H1 (cell line): ENCODE results near the gene NLGN4Y. TPM values are rescaled to one million over a fixed set of nuclear protein-coding genes. Genes with fewer than 3 reads are reported as not detected.

Experiments
- BRCA1 ChIP-seq: IDR thresholded peaks from 2 replicates; pipeline ENCODE4 v1.6.1; 2012; ENCODE audit warnings: low read depth, low read length, improper control_type of control experiment
- CBX8 ChIP-seq: fragments of 300-800, 300-1000 bp; sonication (generic); IDR thresholded peaks from 2 replicates; pipeline ENCODE4 v1.7.1; 2016; ENCODE audit warnings: low read depth, low read length, borderline replicate concordance
- CREB1 ChIP-seq: IDR thresholded peaks from 2 replicates; pipeline ENCODE4 v1.6.1; 2012; ENCODE audit warnings: inconsistent platforms
- POLR2A ChIP-seq, 2 experiments: IDR thresholded peaks; 1 replicate in 1 of 2; 2 replicates in 1 of 2; pipeline ENCODE4 v1.6.1; 2011; ENCODE audit warnings: low read depth in 2 of 2, low read length in 2 of 2, mild to moderate bottlenecking in 2 of 2; ENCODE audit errors: control extremely low read depth in 1 of 2
- RNF2 ChIP-seq: fragments of 200-900, 300-1000 bp; sonication (generic); IDR thresholded peaks from 2 replicates; pipeline ENCODE4 v1.7.1; 2016; ENCODE audit warnings: borderline replicate concordance, low read depth, mild to moderate bottlenecking, antibody characterized with exemption, low read length; ENCODE audit not compliant: poor library complexity, severe bottlenecking; ENCODE audit errors: missing control alignments
- SIN3A ChIP-seq, 2 experiments: IDR thresholded peaks in 1 of 2; conservative IDR thresholded peaks in 1 of 2; 2 replicates each; pipeline ENCODE4 v1.6.1; 2011 to 2012; ENCODE audit warnings: low read length in 2 of 2, improper control_type of control experiment in 1 of 2, low read depth in 1 of 2, mild to moderate bottlenecking in 1 of 2
- SIRT6 ChIP-seq: IDR thresholded peaks from one replicate; pipeline ENCODE4 v1.7.1; 2012; ENCODE audit warnings: low read length, inconsistent platforms
- SP4 ChIP-seq: IDR thresholded peaks from 2 replicates; pipeline ENCODE4 v1.6.1; 2012; ENCODE audit warnings: low read length, inconsistent platforms
- YY1 ChIP-seq: IDR thresholded peaks from 2 replicates; pipeline ENCODE4 v1.6.1; 2011; ENCODE audit warnings: low read depth, mild to moderate bottlenecking, low read length
- polyA plus RNA-seq, 7 experiments: library from polyadenylated mRNA; depleted of rRNA in 3 of 7; stranded (reverse) in 5 of 7; unstranded in 2 of 7; fragments of >200 nt in 5 of 7; fragments of 200-250 nt in 2 of 7; gene quantifications; 1 replicate in 5 of 7; 2 replicates in 1 of 7; 4 replicates in 1 of 7; pipeline versions ENCODE4 v1.2.1 to v1.2.3, GENCODE V29; 2011 to 2013; ENCODE audit warnings: missing spikeins in 2 of 7, mixed read lengths in 2 of 7
- total RNA-seq: library from RNA; stranded (reverse); fragmentation: NEBNext Ultra II Directional; extraction: Animal tissue kit (Norgen Biotek cat#: 25700); gene quantifications from 2 replicates; pipeline ENCODE4 v1.2.1, GENCODE V29; 2021
- TF ChIP-seq, protein P1 (sequence below): fragments of 300-600 bp; sonication (generic); IDR thresholded peaks from 2 replicates; pipeline ENCODE4 v1.7.1; 2012; ENCODE audit warnings: low read length, moderate library complexity, mild to moderate bottlenecking, inconsistent platforms; ENCODE audit not compliant: insufficient replicate concordance
- TF ChIP-seq, protein P2 (sequence below): IDR thresholded peaks from 2 replicates; pipeline ENCODE4 v1.6.1; 2012; ENCODE audit warnings: inconsistent platforms

NLGN4Y gene
- total and polyA plus RNA-seq, 2 of the 8 experiments (the other 6 are each of a cell fraction or from before 2014, with no cell fraction given): 35.7 to 51.3 TPM

DNA sequence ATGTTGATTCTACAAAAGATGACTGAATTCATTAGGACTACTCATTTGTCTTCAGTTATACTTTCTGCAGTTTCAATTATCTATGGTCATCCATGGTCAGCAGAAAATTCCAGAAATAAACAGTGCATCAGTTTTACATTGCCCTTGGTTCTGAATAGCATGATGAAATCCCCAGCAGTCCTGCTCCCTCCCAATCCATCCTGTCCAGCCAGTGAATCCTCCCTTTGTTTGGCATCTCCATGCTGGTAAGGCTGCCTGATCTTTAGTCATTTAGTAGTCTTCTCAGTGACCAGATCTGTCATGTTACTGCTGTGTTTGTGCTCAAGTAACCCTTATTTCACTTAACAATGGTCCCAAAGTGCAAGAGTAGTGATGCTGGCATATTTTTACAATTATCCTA is 239.3 kb downstream of the NLGN4Y start (continued):
- TF ChIP-seq, protein P1, sequence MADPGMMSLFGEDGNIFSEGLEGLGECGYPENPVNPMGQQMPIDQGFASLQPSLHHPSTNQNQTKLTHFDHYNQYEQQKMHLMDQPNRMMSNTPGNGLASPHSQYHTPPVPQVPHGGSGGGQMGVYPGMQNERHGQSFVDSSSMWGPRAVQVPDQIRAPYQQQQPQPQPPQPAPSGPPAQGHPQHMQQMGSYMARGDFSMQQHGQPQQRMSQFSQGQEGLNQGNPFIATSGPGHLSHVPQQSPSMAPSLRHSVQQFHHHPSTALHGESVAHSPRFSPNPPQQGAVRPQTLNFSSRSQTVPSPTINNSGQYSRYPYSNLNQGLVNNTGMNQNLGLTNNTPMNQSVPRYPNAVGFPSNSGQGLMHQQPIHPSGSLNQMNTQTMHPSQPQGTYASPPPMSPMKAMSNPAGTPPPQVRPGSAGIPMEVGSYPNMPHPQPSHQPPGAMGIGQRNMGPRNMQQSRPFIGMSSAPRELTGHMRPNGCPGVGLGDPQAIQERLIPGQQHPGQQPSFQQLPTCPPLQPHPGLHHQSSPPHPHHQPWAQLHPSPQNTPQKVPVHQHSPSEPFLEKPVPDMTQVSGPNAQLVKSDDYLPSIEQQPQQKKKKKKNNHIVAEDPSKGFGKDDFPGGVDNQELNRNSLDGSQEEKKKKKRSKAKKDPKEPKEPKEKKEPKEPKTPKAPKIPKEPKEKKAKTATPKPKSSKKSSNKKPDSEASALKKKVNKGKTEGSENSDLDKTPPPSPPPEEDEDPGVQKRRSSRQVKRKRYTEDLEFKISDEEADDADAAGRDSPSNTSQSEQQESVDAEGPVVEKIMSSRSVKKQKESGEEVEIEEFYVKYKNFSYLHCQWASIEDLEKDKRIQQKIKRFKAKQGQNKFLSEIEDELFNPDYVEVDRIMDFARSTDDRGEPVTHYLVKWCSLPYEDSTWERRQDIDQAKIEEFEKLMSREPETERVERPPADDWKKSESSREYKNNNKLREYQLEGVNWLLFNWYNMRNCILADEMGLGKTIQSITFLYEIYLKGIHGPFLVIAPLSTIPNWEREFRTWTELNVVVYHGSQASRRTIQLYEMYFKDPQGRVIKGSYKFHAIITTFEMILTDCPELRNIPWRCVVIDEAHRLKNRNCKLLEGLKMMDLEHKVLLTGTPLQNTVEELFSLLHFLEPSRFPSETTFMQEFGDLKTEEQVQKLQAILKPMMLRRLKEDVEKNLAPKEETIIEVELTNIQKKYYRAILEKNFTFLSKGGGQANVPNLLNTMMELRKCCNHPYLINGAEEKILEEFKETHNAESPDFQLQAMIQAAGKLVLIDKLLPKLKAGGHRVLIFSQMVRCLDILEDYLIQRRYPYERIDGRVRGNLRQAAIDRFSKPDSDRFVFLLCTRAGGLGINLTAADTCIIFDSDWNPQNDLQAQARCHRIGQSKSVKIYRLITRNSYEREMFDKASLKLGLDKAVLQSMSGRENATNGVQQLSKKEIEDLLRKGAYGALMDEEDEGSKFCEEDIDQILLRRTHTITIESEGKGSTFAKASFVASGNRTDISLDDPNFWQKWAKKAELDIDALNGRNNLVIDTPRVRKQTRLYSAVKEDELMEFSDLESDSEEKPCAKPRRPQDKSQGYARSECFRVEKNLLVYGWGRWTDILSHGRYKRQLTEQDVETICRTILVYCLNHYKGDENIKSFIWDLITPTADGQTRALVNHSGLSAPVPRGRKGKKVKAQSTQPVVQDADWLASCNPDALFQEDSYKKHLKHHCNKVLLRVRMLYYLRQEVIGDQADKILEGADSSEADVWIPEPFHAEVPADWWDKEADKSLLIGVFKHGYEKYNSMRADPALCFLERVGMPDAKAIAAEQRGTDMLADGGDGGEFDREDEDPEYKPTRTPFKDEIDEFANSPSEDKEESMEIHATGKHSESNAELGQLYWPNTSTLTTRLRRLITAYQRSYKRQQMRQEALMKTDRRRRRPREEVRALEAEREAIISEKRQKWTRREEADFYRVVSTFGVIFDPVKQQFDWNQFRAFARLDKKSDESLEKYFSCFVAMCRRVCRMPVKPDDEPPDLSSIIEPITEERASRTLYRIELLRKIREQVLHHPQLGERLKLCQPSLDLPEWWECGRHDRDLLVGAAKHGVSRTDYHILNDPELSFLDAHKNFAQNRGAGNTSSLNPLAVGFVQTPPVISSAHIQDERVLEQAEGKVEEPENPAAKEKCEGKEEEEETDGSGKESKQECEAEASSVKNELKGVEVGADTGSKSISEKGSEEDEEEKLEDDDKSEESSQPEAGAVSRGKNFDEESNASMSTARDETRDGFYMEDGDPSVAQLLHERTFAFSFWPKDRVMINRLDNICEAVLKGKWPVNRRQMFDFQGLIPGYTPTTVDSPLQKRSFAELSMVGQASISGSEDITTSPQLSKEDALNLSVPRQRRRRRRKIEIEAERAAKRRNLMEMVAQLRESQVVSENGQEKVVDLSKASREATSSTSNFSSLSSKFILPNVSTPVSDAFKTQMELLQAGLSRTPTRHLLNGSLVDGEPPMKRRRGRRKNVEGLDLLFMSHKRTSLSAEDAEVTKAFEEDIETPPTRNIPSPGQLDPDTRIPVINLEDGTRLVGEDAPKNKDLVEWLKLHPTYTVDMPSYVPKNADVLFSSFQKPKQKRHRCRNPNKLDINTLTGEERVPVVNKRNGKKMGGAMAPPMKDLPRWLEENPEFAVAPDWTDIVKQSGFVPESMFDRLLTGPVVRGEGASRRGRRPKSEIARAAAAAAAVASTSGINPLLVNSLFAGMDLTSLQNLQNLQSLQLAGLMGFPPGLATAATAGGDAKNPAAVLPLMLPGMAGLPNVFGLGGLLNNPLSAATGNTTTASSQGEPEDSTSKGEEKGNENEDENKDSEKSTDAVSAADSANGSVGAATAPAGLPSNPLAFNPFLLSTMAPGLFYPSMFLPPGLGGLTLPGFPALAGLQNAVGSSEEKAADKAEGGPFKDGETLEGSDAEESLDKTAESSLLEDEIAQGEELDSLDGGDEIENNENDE: no peak
- TF ChIP-seq SP4 (no peak), POLR2A (IDR thresholded peaks at IDR 0.05; ENCODE audit: control extremely low read depth in 1 of 2, low read depth in 2 of 2, low read length in 2 of 2) (no peak), RNF2 (no peak), SIRT6 (no peak), YY1 (no peak), CBX8 (no peak), BRCA1 (no peak), CREB1 (no peak), SIN3A (conservative IDR thresholded peaks at IDR 0.05 in 1 of 2, IDR thresholded peaks at IDR 0.05 in 1 of 2; ENCODE audit: low read depth in 1 of 2, low read length in 2 of 2) (no peak)
- TF ChIP-seq, protein P2, sequence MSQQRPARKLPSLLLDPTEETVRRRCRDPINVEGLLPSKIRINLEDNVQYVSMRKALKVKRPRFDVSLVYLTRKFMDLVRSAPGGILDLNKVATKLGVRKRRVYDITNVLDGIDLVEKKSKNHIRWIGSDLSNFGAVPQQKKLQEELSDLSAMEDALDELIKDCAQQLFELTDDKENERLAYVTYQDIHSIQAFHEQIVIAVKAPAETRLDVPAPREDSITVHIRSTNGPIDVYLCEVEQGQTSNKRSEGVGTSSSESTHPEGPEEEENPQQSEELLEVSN: no peak
